GM18511 (cell line): ENCODE data around the gene PCDHGA5.
"Not testable (repeated sequence)": the region's sequence is repeated elsewhere in the genome, so short reads cannot be mapped to it uniquely, and the experiment has no call there.

Source experiments
- ATAC-seq: cut with Tn5 transposase; IDR thresholded peaks from one replicate; pipeline ENCODE4 v1.9.1; 2021; ENCODE audit warnings: mild to moderate bottlenecking, moderate library complexity; ENCODE audit not compliant: unreplicated experiment

PCDHGA5 gene

GRCh38 chr5:141383345-141383744, 19.4 kb downstream of the PCDHGA5 start:
- ATAC-seq = no peak

DNA sequence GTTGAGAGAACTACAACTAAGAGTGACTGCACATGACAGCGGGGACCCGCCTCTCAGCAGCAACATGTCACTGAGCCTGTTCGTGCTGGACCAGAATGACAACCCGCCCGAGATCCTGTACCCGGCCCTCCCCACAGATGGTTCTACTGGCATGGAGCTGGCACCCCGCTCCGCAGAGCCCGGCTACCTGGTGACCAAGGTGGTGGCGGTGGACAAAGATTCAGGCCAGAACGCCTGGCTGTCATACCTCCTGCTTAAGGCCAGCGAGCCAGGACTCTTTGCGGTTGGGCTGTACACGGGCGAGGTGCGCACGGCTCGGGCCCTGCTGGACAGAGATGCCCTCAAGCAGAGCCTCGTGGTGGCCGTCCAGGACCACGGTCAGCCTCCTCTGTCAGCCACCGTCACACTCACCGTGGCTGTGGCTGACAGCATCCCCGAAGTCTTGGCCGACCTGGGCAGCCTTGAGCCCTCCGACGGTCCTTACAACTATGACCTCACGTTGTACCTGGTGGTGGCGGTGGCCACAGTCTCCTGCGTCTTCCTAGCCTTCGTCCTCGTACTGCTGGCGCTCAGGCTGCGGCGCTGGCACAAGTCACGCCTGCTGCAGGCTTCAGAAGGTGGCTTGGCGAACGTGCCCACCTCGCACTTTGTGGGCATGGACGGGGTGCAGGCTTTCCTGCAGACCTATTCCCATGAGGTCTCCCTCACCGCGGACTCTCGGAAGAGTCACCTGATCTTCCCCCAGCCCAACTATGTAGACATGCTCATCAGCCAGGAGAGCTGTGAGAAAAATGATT, 20.7 kb downstream of the PCDHGA5 start:
- no peak for ATAC-seq

- peak; percentile 97 for ATAC-seq
Measured at GRCh38 chr5:141387557-141388311, 23.8 kb downstream of the PCDHGA5 start, which contains the start of gene PCDHGB4. TSS of gene PCDHGB4 (plus strand) at chr5:141387698. CDS start at chr5:141387885, 187 bp downstream.

- ATAC-seq = no peak
Measured at GRCh38 chr5:141388661-141389060, 24.7 kb downstream of the PCDHGA5 start.

GRCh38 chr5:141389153-141390042, 25.4 kb downstream of the PCDHGA5 start:
- ATAC-seq = no peak

DNA sequence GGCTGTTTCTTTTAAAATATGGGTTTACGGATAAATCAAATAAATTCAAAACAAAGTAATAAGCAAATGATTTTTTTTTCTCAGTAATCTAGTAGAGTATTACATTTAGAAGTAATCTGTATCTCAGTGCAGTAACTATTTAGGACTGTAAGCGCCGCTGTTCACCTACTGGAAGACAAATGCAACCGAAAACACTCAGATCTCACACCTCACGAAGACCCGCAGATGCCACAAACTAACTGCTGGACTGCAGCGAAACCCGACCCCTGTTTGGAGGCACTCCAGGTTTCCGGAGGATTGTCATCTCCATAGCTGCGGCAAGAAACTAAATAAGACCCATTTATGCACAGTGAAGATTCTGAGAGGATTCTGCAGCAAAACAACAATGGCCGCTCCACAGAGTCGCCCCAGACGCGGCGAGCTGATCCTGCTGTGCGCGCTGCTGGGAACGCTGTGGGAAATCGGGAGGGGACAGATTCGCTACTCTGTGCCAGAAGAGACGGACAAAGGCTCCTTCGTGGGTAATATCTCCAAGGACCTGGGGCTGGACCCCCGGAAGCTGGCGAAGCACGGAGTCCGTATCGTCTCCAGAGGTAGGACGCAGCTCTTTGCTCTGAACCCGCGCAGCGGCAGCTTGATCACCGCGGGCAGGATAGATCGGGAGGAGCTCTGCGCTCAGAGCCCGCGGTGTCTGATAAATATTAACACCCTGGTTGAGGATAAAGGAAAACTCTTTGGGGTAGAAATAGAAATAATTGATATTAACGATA, 28.7 kb downstream of the PCDHGA5 start, which contains the start of gene PCDHGA8:
Gene PCDHGA8, plus strand, starts transcription at position 205 of the 770 bp plus-strand sequence. Its CDS starts 181 bp downstream, at position 386.
- ATAC-seq = no peak

DNA sequence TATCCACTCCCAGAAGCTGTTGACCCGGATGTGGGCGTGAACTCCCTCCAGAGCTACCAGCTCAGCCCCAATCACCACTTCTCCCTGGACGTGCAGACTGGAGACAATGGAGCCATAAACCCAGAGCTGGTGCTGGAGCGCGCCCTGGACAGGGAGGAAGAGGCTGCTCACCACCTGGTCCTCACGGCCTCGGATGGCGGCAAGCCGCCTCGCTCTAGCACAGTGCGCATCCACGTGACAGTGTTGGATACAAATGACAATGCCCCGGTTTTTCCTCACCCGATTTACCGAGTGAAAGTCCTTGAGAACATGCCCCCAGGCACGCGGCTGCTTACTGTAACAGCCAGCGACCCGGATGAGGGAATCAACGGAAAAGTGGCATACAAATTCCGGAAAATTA, 29.3 kb downstream of the PCDHGA5 start:
- no peak for ATAC-seq

DNA sequence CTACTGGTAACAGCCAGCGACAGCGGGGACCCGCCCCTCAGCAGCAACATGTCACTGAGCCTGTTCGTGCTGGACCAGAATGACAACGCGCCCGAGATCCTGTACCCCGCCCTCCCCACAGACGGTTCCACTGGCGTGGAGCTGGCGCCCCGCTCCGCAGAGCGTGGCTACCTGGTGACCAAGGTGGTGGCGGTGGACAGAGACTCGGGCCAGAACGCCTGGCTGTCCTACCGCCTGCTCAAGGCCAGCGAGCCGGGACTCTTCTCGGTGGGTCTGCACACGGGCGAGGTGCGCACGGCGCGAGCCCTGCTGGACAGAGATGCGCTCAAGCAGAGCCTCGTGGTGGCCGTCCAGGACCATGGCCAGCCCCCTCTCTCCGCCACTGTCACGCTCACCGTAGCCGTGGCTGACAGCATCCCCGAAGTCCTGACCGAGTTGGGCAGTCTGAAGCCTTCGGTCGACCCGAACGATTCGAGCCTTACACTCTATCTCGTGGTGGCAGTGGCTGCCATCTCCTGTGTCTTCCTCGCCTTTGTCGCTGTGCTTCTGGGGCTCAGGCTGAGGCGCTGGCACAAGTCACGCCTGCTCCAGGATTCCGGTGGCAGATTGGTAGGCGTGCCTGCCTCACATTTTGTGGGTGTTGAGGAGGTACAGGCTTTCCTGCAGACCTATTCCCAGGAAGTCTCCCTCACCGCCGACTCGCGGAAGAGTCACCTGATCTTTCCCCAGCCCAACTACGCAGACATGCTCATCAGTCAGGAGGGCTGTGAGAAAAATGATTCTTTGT, 30.6 kb downstream of the PCDHGA5 start:
- ATAC-seq = not testable (repeated sequence)

GRCh38 chr5:141397756-141398551, 34.0 kb downstream of the PCDHGA5 start, which contains the start of gene PCDHGB5:
TSS of gene PCDHGB5 (plus strand) at chr5:141397947. CDS start at chr5:141398128, 181 bp downstream.
- ATAC-seq = not testable (repeated sequence)

- ATAC-seq = no peak
Measured at GRCh38 chr5:141398608-141399007, 34.6 kb downstream of the PCDHGA5 start.

DNA sequence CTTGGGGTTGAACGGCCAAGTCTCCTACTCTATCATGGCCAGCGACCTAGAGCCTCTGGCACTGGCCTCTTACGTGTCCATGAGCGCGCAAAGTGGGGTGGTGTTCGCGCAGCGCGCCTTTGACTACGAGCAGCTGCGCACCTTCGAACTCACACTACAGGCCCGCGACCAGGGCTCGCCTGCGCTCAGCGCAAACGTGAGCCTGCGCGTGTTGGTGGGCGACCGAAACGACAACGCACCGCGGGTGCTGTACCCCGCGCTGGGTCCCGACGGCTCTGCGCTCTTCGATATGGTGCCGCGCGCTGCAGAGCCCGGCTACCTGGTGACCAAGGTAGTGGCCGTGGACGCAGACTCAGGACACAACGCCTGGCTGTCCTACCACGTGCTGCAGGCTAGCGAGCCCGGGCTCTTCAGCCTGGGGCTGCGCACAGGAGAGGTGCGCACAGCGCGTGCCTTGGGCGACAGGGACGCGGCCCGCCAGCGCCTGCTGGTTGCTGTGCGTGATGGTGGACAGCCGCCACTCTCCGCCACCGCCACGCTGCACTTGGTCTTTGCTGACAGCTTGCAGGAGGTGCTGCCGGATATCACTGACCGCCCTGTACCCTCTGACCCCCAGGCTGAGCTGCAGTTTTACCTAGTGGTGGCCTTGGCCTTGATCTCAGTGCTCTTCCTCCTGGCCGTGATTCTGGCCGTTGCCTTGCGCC, 35.7 kb downstream of the PCDHGA5 start:
- no peak for ATAC-seq

DNA sequence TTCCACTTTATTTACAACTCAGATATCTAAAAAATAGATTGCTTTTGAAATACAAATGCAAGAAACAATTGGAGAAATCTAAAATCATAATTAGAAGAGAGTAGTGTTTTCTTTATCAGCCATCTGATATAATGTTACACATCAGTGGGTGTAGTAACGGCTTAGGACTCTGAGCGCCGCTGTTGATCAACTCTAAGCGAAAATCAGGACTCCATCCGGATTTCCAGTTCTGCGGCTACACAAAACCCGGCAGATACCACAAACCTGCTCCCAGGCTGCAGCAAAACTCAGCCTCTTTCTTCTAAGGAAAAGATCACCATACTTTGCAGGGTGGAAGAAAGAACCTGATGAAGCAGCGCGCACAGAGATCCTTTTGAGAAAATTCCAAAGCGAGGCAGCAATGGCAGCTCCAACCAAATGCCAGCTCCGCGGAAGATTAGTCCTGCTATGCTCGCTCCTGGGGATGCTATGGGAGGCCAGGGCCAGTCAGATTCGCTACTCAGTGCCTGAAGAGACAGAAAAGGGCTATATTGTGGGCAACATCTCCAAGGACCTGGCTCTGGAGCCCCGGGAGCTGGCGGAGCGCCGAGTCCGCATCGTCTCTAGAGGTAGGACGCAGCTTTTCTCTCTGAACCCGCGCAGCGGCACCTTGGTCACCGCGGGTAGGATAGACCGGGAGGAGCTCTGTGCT, 38.7 kb downstream of the PCDHGA5 start, which contains the start of gene PCDHGA9:
Gene PCDHGA9, plus strand, starts transcription at position 226 of the 691 bp plus-strand sequence. Its CDS starts 175 bp downstream, at position 401.
- ATAC-seq = no peak

DNA sequence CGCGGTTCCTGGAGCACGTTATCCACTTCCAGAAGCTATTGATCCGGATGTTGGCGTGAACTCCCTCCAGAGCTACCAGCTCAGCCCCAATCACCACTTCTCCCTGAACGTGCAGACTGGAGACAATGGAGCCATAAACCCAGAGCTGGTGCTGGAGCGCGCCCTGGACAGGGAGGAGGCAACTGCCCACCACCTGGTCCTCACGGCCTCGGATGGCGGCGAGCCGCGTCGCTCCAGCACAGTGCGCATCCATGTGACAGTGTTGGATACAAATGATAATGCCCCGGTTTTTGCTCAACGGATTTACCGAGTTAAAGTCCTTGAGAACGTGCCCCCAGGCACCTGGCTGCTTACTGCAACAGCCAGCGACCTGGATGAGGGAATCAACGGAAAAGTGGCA, 39.4 kb downstream of the PCDHGA5 start:
- ATAC-seq = no peak

DNA sequence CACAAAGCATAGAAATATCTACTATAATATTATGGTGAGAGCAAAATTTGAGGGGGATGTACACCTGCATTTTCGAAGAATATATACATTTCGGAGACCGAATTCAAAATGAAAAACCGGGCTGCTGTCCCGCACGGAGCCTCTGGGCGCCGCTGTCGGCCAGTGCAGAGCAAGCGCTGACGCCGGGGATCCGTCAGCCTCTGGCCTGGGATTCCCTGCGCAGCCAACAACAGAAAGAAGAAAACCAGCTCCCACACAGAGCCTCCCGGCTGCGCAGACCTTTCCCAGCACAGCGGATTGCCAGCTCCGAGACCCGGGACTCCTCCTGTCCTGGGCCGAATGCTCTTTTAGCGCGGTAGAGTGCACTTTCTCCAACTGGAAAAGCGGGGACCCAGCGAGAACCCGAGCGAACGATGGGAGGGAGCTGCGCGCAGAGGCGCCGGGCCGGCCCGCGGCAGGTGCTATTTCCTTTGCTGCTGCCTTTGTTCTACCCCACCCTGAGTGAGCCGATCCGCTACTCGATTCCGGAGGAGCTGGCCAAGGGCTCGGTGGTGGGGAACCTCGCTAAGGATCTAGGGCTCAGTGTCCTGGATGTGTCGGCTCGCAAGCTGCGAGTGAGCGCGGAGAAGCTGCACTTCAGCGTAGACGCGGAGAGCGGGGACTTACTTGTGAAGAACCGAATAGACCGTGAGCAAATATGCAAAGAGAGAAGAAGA, 44.0 kb downstream of the PCDHGA5 start, which contains the start of gene PCDHGB6:
Gene PCDHGB6, plus strand, starts transcription at position 232 of the 716 bp plus-strand sequence. Its CDS starts 182 bp downstream, at position 414.
- ATAC-seq = peak; percentile 86

DNA sequence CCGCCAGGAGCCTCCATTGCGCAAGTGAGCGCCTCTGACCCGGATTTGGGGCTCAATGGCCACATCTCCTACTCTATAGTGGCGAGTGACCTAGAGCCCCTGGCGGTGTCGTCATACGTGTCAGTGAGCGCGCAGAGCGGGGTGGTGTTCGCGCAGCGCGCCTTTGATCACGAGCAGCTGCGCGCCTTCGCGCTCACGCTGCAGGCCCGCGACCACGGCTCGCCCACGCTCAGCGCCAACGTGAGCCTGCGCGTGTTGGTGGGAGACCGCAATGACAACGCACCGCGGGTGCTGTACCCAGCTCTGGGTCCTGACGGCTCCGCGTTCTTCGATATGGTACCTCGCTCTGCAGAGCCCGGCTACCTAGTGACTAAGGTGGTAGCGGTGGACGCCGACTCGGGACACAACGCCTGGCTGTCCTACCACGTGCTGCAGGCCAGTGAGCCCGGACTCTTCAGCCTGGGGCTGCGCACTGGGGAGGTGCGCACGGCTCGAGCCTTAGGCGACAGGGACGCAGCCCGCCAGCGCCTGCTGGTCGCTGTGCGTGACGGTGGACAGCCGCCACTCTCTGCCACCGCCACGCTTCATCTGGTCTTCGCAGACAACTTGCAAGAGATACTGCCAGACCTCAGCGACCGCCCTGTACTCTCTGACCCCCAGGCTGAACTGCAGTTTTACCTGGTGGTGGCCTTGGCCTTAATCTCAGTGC, 45.8 kb downstream of the PCDHGA5 start:
- ATAC-seq = no peak

GRCh38 chr5:141411575-141411974, 47.6 kb downstream of the PCDHGA5 start:
- ATAC-seq = no peak
